ENCODE measurements around the gene ARHGAP42. TPM values are rescaled to one million over a fixed set of nuclear protein-coding genes. Genes with fewer than 3 reads are reported as not detected.

The ARHGAP42 gene
- total RNA-seq, 1 experiment from 2014 or later: 8.0 TPM

DNA sequence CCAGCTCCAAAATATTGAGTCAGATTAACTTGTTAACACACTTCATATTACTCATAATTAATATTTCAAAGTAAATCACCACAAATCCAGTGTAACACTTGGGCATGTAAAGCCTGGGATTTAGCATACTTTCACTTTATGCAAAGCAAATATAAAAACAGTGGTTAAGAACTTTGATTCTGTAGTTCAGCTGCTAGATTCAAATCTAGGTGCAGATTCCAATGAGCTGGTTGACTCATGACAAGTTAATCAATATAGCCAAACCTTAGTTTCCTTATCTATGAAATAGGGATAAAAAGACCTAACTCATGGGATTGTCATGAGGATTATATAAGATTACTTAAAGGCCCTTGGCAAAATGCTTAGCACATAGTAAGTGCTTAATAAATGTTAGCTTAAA is 45.9 kb downstream of the ARHGAP42 start:
- no peaks in the 10 kb centered on the region for H3K36me3 ChIP-seq (ENCODE audit: insufficient read depth, low read length, poor library complexity, severe bottlenecking)
- no peaks in the 10 kb centered on the region for H3K27me3 ChIP-seq (replicated peaks; ENCODE audit: insufficient read depth, low read depth, low read length, poor library complexity)
- TF ChIP-seq, protein P1, sequence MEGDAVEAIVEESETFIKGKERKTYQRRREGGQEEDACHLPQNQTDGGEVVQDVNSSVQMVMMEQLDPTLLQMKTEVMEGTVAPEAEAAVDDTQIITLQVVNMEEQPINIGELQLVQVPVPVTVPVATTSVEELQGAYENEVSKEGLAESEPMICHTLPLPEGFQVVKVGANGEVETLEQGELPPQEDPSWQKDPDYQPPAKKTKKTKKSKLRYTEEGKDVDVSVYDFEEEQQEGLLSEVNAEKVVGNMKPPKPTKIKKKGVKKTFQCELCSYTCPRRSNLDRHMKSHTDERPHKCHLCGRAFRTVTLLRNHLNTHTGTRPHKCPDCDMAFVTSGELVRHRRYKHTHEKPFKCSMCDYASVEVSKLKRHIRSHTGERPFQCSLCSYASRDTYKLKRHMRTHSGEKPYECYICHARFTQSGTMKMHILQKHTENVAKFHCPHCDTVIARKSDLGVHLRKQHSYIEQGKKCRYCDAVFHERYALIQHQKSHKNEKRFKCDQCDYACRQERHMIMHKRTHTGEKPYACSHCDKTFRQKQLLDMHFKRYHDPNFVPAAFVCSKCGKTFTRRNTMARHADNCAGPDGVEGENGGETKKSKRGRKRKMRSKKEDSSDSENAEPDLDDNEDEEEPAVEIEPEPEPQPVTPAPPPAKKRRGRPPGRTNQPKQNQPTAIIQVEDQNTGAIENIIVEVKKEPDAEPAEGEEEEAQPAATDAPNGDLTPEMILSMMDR (conservative IDR thresholded peaks at IDR 0.05; ENCODE audit: low read depth, low read length): no peak
- intact Hi-C loops (cut with micrococcal nuclease; ENCODE audit: unreplicated experiment): no loop called here
- H3K4me1 ChIP-seq (ENCODE audit: insufficient read depth, low read length, poor library complexity, severe bottlenecking): peaks cover 11% of the 10 kb centered on the region
- DNase-seq (ENCODE audit: low spot score): no peak
- POLR2A ChIA-PET (ENCODE audit: low non-redundant PET): no interaction called here
- BruUV-seq (replicated peaks): no TSS peak
- H3K9me3 ChIP-seq (ENCODE audit: low read depth, low read length, poor library complexity, severe bottlenecking): no peaks in the 10 kb centered on the region
- CTCF ChIA-PET: no interaction called here
- H3K27ac ChIP-seq (ENCODE audit: low read depth, low read length, poor library complexity, severe bottlenecking): no peak overlapping the region
- H3K4me3 ChIP-seq (ENCODE audit: low read depth, low read length, poor library complexity, severe bottlenecking): no peak overlapping the region

DNA sequence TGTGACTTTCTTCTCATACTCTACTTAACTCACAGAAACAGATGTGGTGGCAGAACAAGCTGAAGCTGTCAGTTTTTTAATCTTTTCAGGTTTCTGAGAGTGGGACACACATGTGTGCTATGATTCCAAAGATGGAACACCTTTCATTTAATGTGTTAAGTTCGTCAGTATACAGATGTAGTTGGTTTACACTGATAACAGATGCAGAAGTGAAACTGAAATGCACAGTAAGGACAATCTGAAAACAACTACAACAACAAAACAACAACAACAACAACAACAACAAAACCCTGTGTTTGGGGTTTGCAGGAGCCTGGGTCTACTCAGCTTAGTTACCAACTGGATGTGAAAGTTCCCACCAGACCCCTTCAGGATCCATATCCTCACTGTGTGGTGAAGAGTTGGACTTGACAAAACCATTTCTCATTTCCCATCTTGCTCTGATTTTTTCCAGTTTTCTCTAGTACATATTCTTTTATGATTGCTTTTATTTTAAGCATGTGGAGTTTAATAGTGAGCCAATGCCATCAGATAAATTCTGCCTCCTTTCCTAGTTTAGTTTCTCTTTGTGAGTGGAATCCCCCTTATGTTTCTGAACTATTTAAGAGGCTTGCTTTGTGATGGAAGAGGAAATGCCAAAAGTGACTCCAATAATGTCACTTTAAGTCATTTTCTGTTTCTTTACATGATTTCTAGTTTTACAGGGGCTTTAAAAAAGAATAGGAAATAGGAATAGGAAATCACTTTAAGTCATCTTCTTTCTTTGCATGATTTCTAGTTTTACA is 47.8 kb downstream of the ARHGAP42 start:
- Histone ChIP-seq H3K4me3 (ENCODE audit: low read depth, low read length, poor library complexity, severe bottlenecking) (no peak overlapping the region), H3K27ac (ENCODE audit: low read depth, low read length, poor library complexity, severe bottlenecking) (no peak overlapping the region), H3K4me1 (ENCODE audit: insufficient read depth, low read length, poor library complexity, severe bottlenecking) (peaks cover 21% of the 10 kb centered on the region), H3K27me3 (replicated peaks; ENCODE audit: insufficient read depth, low read depth, low read length, poor library complexity) (no peaks in the 10 kb centered on the region), H3K36me3 (ENCODE audit: insufficient read depth, low read length, poor library complexity, severe bottlenecking) (no peaks in the 10 kb centered on the region), H3K9me3 (ENCODE audit: low read depth, low read length, poor library complexity, severe bottlenecking) (no peaks in the 10 kb centered on the region)
- intact Hi-C loops (cut with micrococcal nuclease; ENCODE audit: unreplicated experiment): no loop called here
- ChIA-PET POLR2A (ENCODE audit: low non-redundant PET) (no interaction called here), CTCF (no interaction called here)
- no TSS peak for BruUV-seq (replicated peaks)
- no peak for DNase-seq (ENCODE audit: low spot score)
- TF ChIP-seq, protein P1 (conservative IDR thresholded peaks at IDR 0.05; ENCODE audit: low read depth, low read length): no peak
- TF ChIP-seq EZH2 (IDR thresholded peaks at IDR 0.05; ENCODE audit: borderline replicate concordance, low read depth, low read length, poor library complexity, severe bottlenecking): no peak

DNA sequence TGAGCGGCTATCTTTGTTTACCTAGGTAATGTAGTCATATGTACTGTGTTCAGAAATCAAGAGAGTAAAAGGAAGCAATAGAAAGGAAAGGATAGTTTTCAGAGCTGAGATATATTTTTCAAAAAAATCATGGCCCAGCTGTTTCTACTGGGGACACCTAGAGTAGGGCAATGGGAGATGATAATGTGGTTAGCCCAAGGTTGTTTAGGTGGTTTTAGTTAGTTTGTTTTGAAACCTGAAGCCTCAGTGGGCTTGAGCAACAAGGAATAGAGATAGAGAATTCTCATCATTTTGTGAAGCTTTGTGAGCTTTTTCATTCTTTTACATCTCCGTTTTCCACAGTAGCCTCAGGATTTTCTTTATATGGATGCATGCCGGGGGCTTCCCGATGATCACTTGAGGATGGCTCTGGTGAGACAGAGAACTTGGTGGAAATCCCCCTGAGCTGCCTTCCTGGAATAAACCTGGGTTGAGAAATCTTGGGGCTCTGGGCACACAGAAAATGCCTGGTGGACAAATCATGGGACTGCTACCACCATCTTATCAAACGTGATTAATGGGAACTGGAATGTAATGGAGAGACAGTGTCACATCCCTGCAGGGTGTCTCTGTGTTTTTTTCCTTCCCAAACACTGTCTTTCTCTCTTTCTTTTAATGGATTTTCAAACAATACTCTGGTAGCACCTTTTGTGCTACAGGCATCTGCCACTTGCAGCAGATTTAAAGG is 49.0 kb downstream of the ARHGAP42 start:
- intact Hi-C loops (cut with micrococcal nuclease; ENCODE audit: unreplicated experiment): no loop called here
- POLR2A ChIA-PET (ENCODE audit: low non-redundant PET): no interaction called here
- H3K27ac ChIP-seq (ENCODE audit: low read depth, low read length, poor library complexity, severe bottlenecking): no peak overlapping the region

More for the DNA sequence above, 49.0 kb downstream of the ARHGAP42 start:
- BruUV-seq (replicated peaks): no TSS peak
- Histone ChIP-seq H3K4me1 (ENCODE audit: insufficient read depth, low read length, poor library complexity, severe bottlenecking) (peaks cover 13% of the 10 kb centered on the region), H3K4me3 (ENCODE audit: low read depth, low read length, poor library complexity, severe bottlenecking) (no peak overlapping the region), H3K9me3 (ENCODE audit: low read depth, low read length, poor library complexity, severe bottlenecking) (no peaks in the 10 kb centered on the region), H3K27me3 (replicated peaks; ENCODE audit: insufficient read depth, low read depth, low read length, poor library complexity) (no peaks in the 10 kb centered on the region), H3K36me3 (ENCODE audit: insufficient read depth, low read length, poor library complexity, severe bottlenecking) (no peaks in the 10 kb centered on the region)
- no peak for DNase-seq (ENCODE audit: low spot score)
- CTCF ChIA-PET: no interaction called here
- TF ChIP-seq, protein P1 (conservative IDR thresholded peaks at IDR 0.05; ENCODE audit: low read depth, low read length): no peak
- TF ChIP-seq EZH2 (IDR thresholded peaks at IDR 0.05; ENCODE audit: borderline replicate concordance, low read depth, low read length, poor library complexity, severe bottlenecking): no peak

All from A673 (cell line).